Measurements from ENCODE around the gene SDK1. TPM values are rescaled to one million over a fixed set of nuclear protein-coding genes. Genes with fewer than 3 reads are reported as not detected.
"Not testable (repeated sequence)": the region's sequence is repeated elsewhere in the genome, so short reads cannot be mapped to it uniquely, and the experiment has no call there.

SDK1 gene
- total RNA-seq, 3 donors from 2014 or later (not counting 1 experiment from before 2014, with no cell fraction given) = 0.05 to 0.11 TPM; not detected in 1

DNA sequence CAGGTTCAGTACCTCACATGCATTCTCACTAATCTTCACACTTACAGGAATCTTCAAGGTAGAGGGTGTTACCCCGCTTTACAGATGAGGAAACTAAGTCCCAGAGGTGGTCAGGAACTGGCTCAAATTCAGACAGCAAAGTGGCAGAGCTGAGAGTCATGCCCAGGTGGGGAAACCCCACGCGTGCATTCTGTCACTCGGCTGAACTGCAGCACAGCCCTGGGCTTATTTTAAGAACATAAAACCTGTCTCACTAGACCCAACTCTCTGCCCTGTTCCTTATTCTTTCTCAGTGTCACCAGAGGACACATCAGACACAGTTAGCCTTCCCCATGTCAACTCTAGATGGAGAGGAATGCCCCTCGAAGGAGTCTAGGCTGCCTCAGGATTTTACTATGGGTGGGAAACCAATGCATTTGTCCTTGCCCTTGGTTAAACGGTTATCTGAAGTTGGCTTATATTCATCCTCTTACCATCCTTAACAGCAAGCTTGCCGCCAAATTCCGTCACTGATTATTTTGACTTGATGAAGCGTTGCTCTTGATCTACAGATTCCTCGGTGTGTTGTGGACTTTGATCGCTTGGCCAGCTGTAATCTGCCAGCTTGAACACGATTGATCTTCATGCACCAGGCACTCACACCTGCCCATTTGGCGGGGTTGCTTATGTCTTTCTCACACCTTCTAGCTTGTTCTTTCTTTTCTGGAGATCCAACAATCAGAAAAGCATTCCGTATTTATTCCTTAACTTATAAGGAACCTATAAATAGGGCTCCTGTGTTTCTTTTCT, 627.9 kb downstream of the SDK1 start:
- Histone ChIP-seq H3K4me3 (ENCODE audit: low read length) (no peak overlapping the region), H3K9me3 (ENCODE audit: control insufficient read depth, insufficient read depth, low read length) (no peaks in the 10 kb centered on the region), H3K27me3 (ENCODE audit: control insufficient read depth, insufficient read depth, low read length) (no peaks in the 10 kb centered on the region), H3K4me1 (ENCODE audit: control insufficient read depth, insufficient read depth, low read length) (no peaks in the 10 kb centered on the region), H3K27ac (ENCODE audit: low read length) (no peak overlapping the region), H3K36me3 (ENCODE audit: control insufficient read depth, insufficient read depth, low read length) (no peaks in the 10 kb centered on the region)
- intact Hi-C loops (cut with micrococcal nuclease) = no loop called here
- ATAC-seq = no peak
- Mint-ChIP-seq H3K4me1 (no peaks in the 10 kb centered on the region), H3K4me3 (no peak overlapping the region), H3K27ac (no peak overlapping the region), H3K27me3 (ENCODE audit: low read depth in 2 of 2) (peaks cover 8 to 50% of the 10 kb centered on the region in 2 donors), H3K36me3 (no peaks in the 10 kb centered on the region), H3K9me3 (no peaks in the 10 kb centered on the region)
- no peak for DNase-seq
- TF ChIP-seq, protein P1, sequence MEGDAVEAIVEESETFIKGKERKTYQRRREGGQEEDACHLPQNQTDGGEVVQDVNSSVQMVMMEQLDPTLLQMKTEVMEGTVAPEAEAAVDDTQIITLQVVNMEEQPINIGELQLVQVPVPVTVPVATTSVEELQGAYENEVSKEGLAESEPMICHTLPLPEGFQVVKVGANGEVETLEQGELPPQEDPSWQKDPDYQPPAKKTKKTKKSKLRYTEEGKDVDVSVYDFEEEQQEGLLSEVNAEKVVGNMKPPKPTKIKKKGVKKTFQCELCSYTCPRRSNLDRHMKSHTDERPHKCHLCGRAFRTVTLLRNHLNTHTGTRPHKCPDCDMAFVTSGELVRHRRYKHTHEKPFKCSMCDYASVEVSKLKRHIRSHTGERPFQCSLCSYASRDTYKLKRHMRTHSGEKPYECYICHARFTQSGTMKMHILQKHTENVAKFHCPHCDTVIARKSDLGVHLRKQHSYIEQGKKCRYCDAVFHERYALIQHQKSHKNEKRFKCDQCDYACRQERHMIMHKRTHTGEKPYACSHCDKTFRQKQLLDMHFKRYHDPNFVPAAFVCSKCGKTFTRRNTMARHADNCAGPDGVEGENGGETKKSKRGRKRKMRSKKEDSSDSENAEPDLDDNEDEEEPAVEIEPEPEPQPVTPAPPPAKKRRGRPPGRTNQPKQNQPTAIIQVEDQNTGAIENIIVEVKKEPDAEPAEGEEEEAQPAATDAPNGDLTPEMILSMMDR (IDR thresholded peaks at IDR 0.05) = no peak
- WGBS (ENCODE audit: insufficient coverage) = 85% methylated on average over 13 of the region's 14 CpGs

DNA sequence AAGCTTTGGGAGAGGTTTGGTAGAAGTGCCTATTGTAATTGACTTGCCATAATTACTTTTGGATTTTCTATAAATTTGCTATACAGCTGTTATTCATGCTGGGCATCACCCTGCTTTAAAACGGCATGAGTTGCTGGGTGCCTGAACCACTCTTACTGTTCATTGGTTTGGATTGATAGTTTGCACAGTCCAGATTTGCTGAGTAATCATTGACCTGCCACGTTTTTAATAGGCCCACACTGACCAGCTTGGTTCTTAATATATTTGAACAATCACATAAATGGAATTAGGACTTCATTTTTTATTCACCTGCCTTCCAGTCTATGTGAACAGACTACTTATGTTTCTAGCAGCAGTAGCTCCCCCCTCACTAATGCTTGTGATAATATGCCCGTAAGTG, 630.8 kb downstream of the SDK1 start:
- TF ChIP-seq, protein P1 (IDR thresholded peaks at IDR 0.05) = no peak
- H3K27me3 Mint-ChIP-seq (ENCODE audit: low read depth in 2 of 2) = peaks cover 7 to 50% of the 10 kb centered on the region in 2 donors
- Histone ChIP-seq H3K36me3 (ENCODE audit: control insufficient read depth, insufficient read depth, low read length) (no peaks in the 10 kb centered on the region), H3K27ac (ENCODE audit: low read length) (no peak overlapping the region), H3K27me3 (ENCODE audit: control insufficient read depth, insufficient read depth, low read length) (no peaks in the 10 kb centered on the region), H3K9me3 (ENCODE audit: control insufficient read depth, insufficient read depth, low read length) (no peaks in the 10 kb centered on the region), H3K4me3 (ENCODE audit: low read length) (no peak overlapping the region), H3K4me1 (ENCODE audit: control insufficient read depth, insufficient read depth, low read length) (no peaks in the 10 kb centered on the region)
- H3K36me3 Mint-ChIP-seq = no peaks in the 10 kb centered on the region
- H3K4me1 Mint-ChIP-seq = no peaks in the 10 kb centered on the region
- 77% methylated on average over 3 of the region's 3 CpGs for WGBS (ENCODE audit: insufficient coverage)
- no peak overlapping the region for H3K4me3 Mint-ChIP-seq
- no peak overlapping the region for H3K27ac Mint-ChIP-seq
- ATAC-seq (no peak), DNase-seq (no peak)
- H3K9me3 Mint-ChIP-seq = no peaks in the 10 kb centered on the region
- intact Hi-C loops (cut with micrococcal nuclease) = no loop called here

DNA sequence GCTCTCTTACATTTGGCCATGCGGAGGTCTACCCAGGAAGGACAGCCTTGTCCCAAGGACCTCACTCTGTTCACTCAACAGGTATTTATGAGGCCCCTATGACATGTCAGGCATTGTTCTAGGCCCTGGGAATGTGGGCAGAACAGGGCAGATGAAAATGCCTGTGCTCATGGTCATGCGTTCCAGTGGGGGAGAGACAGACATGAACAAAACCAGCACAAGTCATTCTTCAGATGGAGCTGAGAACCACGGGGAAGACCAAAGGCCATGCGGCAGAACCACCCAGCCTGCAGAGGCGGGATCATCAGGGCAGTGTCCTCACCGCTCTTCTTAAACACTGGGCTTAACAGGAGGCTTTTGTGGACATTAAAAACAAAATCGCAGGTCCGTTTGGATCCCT, 636.1 kb downstream of the SDK1 start:
- Histone ChIP-seq H3K27me3 (ENCODE audit: control insufficient read depth, insufficient read depth, low read length) (no peaks in the 10 kb centered on the region), H3K4me3 (ENCODE audit: low read length) (no peak overlapping the region), H3K36me3 (ENCODE audit: control insufficient read depth, insufficient read depth, low read length) (no peaks in the 10 kb centered on the region), H3K4me1 (ENCODE audit: control insufficient read depth, insufficient read depth, low read length) (no peaks in the 10 kb centered on the region), H3K9me3 (ENCODE audit: control insufficient read depth, insufficient read depth, low read length) (no peaks in the 10 kb centered on the region), H3K27ac (ENCODE audit: low read length) (no peak overlapping the region)
- Mint-ChIP-seq H3K9me3 (no peaks in the 10 kb centered on the region), H3K36me3 (no peaks in the 10 kb centered on the region), H3K27ac (no peak overlapping the region), H3K4me1 (no peaks in the 10 kb centered on the region), H3K4me3 (no peak overlapping the region), H3K27me3 (ENCODE audit: low read depth in 2 of 2) (peaks cover 5 to 29% of the 10 kb centered on the region in 2 donors)
- DNase-seq (no peak), ATAC-seq (no peak)
- intact Hi-C loops (cut with micrococcal nuclease) = no loop called here
- WGBS (ENCODE audit: insufficient coverage) = 94% methylated on average over 8 of the region's 8 CpGs
- TF ChIP-seq, protein P1 (IDR thresholded peaks at IDR 0.05) = no peak

DNA sequence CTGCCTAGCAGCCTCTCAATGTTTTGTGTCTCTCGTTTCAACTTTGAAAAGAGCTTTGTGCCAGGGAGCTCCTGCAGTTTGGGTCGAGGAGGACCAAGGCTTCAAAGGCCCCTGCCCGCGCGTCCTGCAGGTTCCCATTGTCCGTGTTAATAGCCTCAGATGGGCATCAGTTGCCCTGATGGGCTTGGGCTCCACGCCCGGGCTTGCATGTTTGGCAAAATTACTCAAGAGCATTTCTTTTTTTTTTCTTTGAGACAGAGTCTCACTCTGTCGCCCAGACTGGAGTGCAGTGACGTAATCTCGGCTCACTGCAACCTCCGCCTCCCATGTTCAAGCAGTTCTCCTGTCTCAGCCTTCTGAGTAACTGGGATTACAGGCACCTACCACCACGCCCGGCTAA, 636.6 kb downstream of the SDK1 start:
- no peak for ATAC-seq
- H3K36me3 ChIP-seq (ENCODE audit: control insufficient read depth, insufficient read depth, low read length) = no peaks in the 10 kb centered on the region

DNA sequence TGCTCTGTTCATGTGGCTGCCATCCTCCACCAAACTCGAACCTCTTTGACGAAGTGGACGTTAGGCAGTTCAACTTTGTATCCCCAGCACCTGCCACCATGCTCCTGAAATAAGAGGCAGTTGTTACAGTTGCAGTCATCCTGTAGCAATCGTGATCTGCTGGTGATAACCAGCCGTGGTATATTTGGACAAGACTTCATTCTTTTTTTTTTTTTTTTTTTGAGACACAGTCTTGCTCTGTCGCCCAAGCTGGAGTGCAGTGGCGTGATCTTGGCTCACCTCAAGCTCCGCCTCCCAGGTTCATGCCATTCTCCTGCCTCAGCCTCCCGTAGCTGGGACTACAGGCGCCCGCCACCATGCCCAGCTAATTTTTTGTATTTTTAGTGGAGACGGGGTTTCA, 640.7 kb downstream of the SDK1 start:
- DNase-seq; H3K4me1 ChIP-seq (ENCODE audit: control insufficient read depth, insufficient read depth, low read length); H3K36me3 Mint-ChIP-seq; H3K27me3 ChIP-seq (ENCODE audit: control insufficient read depth, insufficient read depth, low read length); H3K9me3 ChIP-seq (ENCODE audit: control insufficient read depth, insufficient read depth, low read length); H3K27ac ChIP-seq (ENCODE audit: low read length); H3K4me3 Mint-ChIP-seq; ATAC-seq; H3K36me3 ChIP-seq (ENCODE audit: control insufficient read depth, insufficient read depth, low read length); H3K4me3 ChIP-seq (ENCODE audit: low read length); H3K27ac Mint-ChIP-seq; H3K9me3 Mint-ChIP-seq; intact Hi-C loops (cut with micrococcal nuclease); H3K4me1 Mint-ChIP-seq: not testable (repeated sequence)
- WGBS (ENCODE audit: insufficient coverage) = 86% methylated on average over 12 of the region's 12 CpGs
- H3K27me3 Mint-ChIP-seq (ENCODE audit: low read depth in 2 of 2) = peaks cover 5 to 28% of the 10 kb centered on the region in 2 donors

More for the DNA sequence above, 636.6 kb downstream of the SDK1 start:
- TF ChIP-seq, protein P1 (IDR thresholded peaks at IDR 0.05) = no peak
- Histone ChIP-seq H3K4me3 (ENCODE audit: low read length) (no peak overlapping the region), H3K27ac (ENCODE audit: low read length) (no peak overlapping the region), H3K27me3 (ENCODE audit: control insufficient read depth, insufficient read depth, low read length) (no peaks in the 10 kb centered on the region), H3K9me3 (ENCODE audit: control insufficient read depth, insufficient read depth, low read length) (no peaks in the 10 kb centered on the region), H3K4me1 (ENCODE audit: control insufficient read depth, insufficient read depth, low read length) (no peaks in the 10 kb centered on the region)
- 90% methylated on average over 14 of the region's 14 CpGs for WGBS (ENCODE audit: insufficient coverage)
- peaks cover 5 to 25% of the 10 kb centered on the region in 2 donors for H3K27me3 Mint-ChIP-seq (ENCODE audit: low read depth in 2 of 2)
- DNase-seq = no peak
- H3K4me1 Mint-ChIP-seq = no peaks in the 10 kb centered on the region
- intact Hi-C loops (cut with micrococcal nuclease) = no loop called here
- H3K4me3 Mint-ChIP-seq = no peak overlapping the region
- no peak overlapping the region for H3K27ac Mint-ChIP-seq
- no peaks in the 10 kb centered on the region for H3K36me3 Mint-ChIP-seq
- H3K9me3 Mint-ChIP-seq = no peaks in the 10 kb centered on the region
